Fibroblast of lung (primary cell): ENCODE measurements around the gene RAD18.

Experiments
- CTCF ChIP-seq, 2 donors: IDR thresholded peaks in 1 of 2; conservative IDR thresholded peaks in 1 of 2; 1 replicate in 1 of 2; 2 replicates in 1 of 2; pipeline ENCODE4 v1.5.1; 2011 to 2012; ENCODE audit warnings: low read length in 2 of 2, control low read depth in 1 of 2, inconsistent platforms in 1 of 2, low read depth in 1 of 2, mild to moderate bottlenecking in 1 of 2
- EZH2 ChIP-seq: IDR thresholded peaks from 2 replicates; pipeline ENCODE4 v1.5.1; 2012; ENCODE audit warnings: low read length, control low read depth, mild to moderate bottlenecking; ENCODE audit errors: missing control alignments

- TF ChIP-seq CTCF (conservative IDR thresholded peaks at IDR 0.05 in 1 of 2, IDR thresholded peaks at IDR 0.05 in 1 of 2; ENCODE audit: low read depth in 1 of 2, low read length in 2 of 2): no peak
- no peak for TF ChIP-seq EZH2
These were observed 128.3 kb downstream of the RAD18 start for GRCh38 chr3:8834974-8835373.
